Activated gamma-delta T cell treated with Interleukin-2 at 50 U/mL for 16 hours (primary cell): ENCODE results near the gene KIRREL1.
"Not testable (repeated sequence)": the region's sequence is repeated elsewhere in the genome, so short reads cannot be mapped to it uniquely, and the experiment has no call there.

ENCODE experiments used
- DNase-seq: peaks from one replicate; pipeline ENCODE4 v3.0.0-alpha.2; 2020

KIRREL1 gene

GRCh38 chr1:158112994-158113758 is 119.7 kb downstream of the KIRREL1 start:
- peak; percentile 42 for DNase-seq

- DNase-seq, result no peak
These were observed 120.3 kb downstream of the KIRREL1 start for GRCh38 chr1:158113759-158114127.

- no peak for DNase-seq
These were observed 121.7 kb downstream of the KIRREL1 start for GRCh38 chr1:158115126-158115525.

- DNase-seq, result no peak
These were observed 123.1 kb downstream of the KIRREL1 start for GRCh38 chr1:158116311-158117167.

- DNase-seq, result peak; percentile 42
These were observed 124.6 kb downstream of the KIRREL1 start for GRCh38 chr1:158117854-158118704.

- no peak for DNase-seq
These were observed 125.4 kb downstream of the KIRREL1 start for GRCh38 chr1:158118713-158119402.

GRCh38 chr1:158119976-158120653 is 126.7 kb downstream of the KIRREL1 start:
- no peak for DNase-seq

- no peak for DNase-seq
These were observed 128.3 kb downstream of the KIRREL1 start for GRCh38 chr1:158121604-158122254.

- no peak for DNase-seq
These were observed 129.5 kb downstream of the KIRREL1 start for GRCh38 chr1:158122833-158123388.

GRCh38 chr1:158124034-158124433 is 130.6 kb downstream of the KIRREL1 start:
- no peak for DNase-seq

- peak; percentile 61 for DNase-seq
These were observed 131.6 kb downstream of the KIRREL1 start for GRCh38 chr1:158124999-158125398.

GRCh38 chr1:158126425-158126824 is 133.0 kb downstream of the KIRREL1 start:
- no peak for DNase-seq

GRCh38 chr1:158128531-158128930 is 135.1 kb downstream of the KIRREL1 start:
- not testable (repeated sequence) for DNase-seq

GRCh38 chr1:158131217-158131616 is 137.8 kb downstream of the KIRREL1 start:
- no peak for DNase-seq

- DNase-seq, result no peak
These were observed 147.3 kb downstream of the KIRREL1 start for GRCh38 chr1:158140764-158141192.

GRCh38 chr1:158145173-158145719 is 151.8 kb downstream of the KIRREL1 start:
- no peak for DNase-seq

- DNase-seq, result no peak
These were observed 152.7 kb downstream of the KIRREL1 start for GRCh38 chr1:158146165-158146564.

- no peak for DNase-seq
These were observed 153.3 kb downstream of the KIRREL1 start for GRCh38 chr1:158146739-158147138.

- no peak for DNase-seq
These were observed 154.0 kb downstream of the KIRREL1 start for GRCh38 chr1:158147401-158147800.

GRCh38 chr1:158147869-158148268 is 154.4 kb downstream of the KIRREL1 start:
- DNase-seq, result no peak

- no peak for DNase-seq
These were observed 155.0 kb downstream of the KIRREL1 start for GRCh38 chr1:158148468-158148867.
